DMS153 treated with DMSO at 0.1 percent for 48 hours (cell line): ENCODE data around the gene PTDSS2.

Experiments used
- DNase-seq: peaks from one replicate; lab custom pipeline; 2025; ENCODE audit not compliant: unreplicated experiment; lab: John Stamatoyannopoulos, UW

The PTDSS2 gene

DNA sequence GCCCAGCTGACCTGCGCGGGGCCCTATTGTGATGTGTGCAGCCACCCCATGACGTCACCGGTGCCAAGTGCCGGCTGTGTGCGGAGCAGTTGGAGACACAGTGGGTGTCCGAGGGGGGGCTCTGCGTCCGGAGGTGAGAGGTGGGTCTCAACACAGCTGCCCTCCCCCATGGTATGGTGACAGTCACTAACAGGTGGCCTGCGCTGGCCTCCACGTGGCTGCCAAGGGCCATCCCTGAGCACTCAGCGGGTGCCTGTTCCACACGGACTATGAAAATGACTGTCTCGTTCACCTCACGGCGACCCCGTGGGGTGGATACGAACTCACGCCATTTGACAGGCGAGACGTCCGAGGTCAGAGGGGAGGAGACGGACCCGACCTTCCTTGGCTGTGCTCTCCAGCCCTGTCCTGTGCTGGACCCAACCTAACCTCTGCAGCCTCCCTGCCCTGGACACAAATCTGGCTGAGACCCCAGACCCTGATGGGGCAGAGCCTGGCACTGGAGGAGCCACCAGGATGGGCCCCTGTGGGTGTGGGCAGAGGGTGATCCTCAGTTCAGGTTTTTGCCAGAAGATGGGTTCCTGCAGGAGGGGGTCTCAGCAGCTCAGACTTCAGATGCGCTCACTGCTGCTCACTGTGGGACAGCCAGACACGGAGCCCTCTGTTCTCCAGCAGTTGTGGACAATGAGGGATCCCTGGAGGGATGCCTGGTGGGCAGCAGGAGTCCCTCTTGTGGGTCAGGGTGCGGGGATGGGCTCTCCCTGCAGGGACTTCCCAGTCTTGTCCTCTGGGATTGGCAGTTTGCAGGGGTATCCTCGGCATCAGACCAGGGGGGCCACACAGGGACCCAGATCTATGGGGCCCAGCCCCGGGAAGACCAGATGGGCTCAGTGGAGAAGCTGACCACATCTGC is 79.0 kb downstream of the PTDSS2 start:
- no peak for DNase-seq

DNA sequence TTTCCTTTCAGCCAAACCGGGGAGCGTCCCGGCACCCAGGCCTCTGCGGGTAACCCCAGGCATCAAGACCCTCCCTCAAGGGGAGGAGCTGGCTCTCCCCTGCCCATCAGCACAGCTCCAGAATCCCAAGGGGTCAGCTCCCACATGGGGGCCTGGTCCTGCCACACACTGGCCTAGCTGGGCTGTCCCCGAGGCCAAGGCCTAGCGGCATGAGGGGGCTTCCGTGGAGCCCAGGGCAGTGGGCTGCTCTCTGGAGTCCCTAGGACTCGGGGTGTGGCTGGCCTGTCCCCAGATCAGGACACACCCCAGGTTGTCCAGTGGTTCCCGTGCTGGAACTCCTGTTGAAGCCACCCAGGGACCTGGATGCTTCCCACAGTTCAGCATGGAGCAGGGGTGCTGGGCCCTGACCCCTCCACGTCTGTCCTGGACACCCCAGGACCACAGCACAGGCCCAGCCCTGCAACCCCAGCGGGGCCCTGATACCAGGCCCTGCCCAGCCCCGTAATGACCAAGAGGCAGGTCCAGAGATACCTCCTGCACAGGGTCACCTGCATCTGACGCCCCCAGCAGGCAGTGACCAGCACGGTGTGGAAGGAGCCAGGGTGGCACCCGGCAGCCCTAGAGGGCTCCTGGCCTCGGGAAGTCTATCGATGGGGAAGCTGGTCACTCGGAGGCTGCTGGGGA is 79.8 kb downstream of the PTDSS2 start:
- DNase-seq, result no peak

DNA sequence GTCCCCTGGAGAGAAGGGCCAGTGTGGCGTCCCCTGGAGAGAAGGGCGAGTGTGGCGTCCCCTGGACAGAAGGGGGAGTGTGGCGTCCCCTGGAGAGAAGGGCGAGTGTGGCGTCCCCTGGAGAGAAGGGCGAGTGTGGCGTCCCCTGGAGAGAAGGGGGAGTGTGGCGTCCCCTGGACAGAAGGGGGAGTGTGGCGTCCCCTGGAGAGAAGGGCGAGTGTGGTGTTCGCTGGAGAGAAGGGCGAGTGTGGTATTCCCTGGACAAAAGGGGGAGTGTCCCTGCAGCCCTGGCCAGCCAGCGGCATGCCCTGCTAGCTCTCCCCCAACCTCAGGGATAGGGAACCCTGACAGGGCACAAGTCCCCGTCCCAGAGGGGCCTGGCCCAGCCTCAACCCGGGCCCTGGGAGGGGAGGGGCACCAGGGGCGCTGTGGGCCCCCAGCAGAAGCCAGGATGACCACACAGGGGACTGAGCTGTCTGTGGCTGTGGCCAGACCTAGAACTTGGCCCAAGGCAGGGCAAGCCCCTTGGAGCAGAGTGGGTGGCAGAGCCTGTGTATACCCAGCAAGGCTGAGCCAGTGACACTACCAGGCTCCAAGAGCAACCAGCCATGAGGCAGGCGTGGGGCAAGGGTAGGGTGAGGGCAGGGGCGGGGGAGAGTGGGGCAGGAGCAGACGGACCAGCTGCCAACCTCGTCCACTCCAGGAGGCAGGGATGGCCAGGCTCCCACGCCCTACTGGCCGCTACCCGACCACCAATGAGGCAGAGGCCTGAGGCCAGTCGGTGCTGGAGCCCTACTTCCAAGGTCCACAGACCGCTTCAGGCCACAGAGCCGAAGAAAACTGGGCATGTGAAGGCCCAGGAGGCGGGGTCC is 81.1 kb downstream of the PTDSS2 start:
- no peak for DNase-seq

DNA sequence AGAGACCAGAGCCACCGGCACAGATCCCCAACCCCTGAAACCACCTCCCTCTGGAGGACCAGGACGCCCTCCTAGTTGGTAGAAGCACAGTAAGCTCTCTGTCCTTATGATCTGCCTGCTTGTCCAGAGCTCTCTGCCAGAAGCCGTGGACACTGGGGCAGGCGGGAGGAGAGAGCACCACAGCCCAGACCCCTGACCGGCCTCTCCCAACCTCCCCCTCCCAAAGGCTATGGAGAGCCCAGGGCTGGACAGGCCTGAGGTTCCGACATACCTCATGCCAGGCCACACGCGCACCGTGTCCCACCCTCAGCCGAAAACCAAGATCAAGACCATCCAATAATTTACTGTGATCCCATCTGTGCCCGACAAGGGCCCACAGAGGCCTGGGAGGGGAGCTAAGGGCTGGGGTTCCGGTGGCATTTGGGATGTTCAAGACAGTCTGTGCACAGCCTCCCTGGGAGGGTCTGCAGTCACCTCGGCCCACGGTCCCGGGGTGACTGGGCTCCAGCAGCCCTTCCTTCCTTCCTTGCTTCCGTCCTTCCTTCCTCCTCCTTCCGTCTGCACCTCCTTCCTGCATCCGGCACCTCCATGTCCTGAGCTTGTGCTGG is 81.9 kb downstream of the PTDSS2 start:
- DNase-seq, result no peak

DNA sequence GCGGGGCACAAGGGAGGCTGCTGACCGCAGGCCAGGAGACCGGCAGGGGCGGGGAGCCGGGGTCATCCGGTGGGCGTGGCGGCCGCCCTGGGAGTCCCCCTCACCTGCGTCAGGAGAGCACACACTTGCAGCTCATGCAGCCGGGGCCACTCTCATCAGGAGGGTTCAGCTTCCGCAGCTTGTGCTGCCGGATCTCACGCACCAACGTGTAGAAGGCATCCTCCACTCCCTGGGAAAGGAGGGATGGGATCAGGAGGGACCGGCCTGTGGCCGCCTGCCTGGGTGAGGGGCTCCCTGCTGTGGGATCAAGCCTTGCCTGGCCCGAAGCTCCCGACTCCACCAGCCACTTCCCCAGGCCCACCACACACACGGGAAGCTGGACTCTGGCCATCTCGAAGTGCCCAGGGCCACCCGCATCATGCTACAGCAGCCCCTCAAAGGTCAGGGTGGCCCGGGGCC is 82.5 kb downstream of the PTDSS2 start:
- DNase-seq, result no peak

DNA sequence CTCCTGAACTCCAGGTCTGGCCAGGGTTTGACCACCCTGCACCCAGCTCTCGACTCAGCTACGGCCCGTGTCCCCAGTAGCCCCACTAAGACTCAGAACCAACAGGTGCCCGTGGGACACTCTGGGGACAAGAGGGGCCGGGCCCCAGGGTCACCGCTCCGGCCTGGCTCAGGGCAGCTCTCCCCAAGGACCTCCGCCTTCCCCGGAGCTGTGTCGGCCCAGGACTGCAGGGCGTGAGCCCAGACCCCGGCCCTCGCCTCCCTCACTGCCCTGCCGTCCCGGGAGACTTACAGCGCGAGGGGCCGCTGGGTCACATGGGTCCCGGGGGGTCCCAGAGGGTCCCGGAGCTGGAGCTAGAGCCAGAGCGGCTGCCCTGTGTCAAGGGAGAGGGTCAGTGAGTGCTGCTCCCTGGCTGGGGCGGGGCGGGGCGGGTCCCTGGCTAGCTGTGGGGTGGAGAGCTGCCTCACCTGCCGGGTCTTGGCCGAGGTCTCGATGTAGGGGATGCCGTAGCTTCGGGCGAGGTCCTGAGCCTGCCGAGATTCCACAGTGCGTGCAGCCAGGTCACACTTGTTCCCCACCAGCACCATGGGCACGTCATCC is 83.0 kb downstream of the PTDSS2 start:
- no peak for DNase-seq

DNA sequence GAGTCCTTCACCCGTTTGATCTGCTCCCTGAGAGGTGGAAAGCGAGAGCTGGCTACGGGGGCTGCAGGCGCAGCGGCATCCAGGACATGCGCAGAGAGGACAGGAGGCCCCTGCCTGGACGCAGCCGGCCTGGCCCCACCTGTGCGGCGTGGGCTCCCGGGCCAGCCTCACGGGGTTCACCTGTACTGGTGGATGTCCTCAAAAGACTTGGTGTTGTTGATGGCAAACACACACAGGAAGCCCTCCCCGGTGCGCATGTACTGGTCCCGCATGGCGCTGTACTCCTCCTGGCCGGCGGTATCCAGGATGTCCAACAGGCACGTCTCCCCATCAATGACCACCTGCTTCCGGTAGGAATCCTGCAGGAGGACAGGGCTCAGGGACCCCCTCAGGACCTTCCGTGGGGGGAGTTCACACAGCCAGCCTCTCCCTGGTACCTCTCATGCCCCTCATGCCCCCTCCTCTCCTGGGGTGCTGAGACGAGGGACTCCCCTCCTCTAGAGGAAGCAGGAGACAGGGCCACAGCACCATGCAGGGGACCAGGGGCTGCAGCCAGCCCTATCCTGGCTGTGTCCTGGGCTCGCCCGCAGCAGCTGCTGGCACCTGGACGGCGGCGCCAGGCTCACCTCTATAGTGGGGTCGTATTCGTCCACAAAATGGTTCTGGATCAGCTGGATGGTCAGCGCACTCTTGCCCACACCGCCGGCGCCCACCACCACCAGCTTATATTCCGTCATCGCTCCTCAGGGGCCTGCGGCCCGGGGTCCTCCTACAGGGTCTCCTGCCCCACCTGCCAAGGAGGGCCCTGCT is 83.7 kb downstream of the PTDSS2 start:
- no peak for DNase-seq

DNA sequence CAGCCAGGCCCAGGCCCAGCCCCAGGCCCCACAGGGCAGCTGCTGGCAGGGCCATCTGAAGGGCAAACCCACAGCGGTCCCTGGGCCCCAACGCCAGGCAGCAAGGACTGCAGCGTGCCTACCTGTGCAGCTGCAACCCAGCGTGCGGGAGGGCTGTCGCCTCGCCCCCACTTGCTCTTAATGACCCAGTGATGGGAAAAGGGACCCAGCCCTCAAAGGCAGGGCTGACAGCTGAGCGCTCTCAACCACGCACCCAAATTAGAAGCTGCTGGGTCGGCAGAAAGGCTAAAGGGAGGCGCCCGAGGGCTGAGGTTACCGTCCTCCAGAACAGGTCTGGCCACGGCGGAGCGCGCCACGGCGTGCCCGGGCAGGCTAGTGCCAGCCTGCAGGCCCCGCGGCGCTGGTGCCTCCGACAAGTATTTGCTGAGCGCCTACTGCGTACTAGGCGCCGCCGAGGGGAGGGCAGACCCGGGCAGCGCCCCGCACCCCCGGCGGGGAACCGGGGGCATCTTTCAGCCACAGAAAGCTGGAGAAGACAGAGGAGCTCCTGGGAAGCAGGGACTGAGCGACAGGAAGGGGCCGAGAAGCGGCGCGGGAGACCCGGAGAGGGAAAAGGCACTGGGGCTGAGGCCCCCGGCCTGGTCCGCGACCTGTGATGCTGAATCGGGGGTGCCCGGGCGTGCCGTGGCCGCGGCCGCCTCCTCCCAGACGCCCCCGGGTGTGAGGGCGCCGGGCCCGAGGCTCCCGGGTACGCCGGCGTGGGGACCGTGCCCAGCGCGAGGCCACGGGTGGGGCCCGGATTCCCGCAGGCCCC is 84.5 kb downstream of the PTDSS2 start:
- DNase-seq, result no peak

DNA sequence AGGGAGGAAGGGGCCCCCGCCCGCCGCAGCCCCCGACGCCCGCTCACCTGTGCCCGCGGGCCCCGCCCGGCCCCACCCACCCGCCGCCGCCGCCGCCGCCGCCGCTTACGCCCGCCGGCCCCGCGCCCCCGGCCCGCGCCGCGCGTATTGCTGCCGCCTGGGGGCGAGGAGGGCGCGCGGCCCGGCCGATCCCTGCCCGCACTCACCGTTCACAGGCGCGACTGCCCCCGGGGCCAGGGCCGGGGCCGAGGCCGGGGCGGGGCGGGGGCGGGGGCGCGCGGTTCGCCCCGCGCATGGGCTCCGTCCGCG is 85.1 kb downstream of the PTDSS2 start:
- DNase-seq, result no peak

DNA sequence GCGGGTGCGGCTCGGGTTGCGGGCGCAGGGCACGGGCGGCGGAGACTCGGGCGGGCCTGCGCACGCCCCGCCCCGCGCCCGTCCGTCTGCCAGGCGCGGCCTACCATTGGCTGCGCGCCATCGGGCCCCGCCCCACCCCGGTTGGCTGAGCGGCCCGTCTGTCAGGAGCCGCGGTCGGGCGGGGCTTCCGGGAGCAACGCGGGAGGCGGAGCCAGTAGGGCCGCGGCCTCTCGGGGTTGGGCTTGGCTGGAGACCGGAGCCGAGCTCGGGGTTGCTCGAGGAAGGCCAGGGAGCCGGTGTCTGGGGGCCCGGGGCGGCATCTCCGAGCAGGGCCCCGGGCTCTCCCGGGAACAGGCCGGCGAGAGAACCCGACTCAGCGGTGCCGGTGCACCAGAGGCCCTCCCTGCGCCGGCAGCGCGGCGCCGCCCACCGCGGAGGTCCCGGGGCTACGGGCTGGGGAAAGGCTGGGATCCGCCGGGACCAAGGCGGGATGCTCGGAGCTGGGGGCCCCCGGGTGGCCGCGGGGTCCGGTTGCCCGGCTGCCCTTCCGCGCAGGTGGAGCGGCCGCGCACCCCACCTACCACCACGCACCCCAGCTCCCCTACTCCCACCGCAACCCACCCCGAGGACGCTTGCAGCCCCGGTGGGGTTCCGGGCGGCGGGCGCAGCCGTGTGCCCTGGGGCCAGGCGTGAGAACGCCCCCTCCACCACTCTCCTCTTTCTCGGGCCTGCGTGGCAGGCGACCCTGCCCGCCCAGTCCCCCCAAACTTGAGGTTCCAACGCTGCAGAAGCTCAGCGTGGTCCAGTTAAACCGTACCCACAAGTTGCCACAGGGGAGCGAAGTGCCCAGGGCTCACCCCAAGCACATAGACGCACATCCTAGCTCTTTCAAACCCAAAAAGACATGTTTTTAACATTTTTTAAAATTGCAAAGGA is 85.7 kb downstream of the PTDSS2 start, which contains the start of gene HRAS:
HRAS (minus strand) TSS at position 58 of the 936 bp plus-strand sequence.
- DNase-seq, result peak; percentile 95

DNA sequence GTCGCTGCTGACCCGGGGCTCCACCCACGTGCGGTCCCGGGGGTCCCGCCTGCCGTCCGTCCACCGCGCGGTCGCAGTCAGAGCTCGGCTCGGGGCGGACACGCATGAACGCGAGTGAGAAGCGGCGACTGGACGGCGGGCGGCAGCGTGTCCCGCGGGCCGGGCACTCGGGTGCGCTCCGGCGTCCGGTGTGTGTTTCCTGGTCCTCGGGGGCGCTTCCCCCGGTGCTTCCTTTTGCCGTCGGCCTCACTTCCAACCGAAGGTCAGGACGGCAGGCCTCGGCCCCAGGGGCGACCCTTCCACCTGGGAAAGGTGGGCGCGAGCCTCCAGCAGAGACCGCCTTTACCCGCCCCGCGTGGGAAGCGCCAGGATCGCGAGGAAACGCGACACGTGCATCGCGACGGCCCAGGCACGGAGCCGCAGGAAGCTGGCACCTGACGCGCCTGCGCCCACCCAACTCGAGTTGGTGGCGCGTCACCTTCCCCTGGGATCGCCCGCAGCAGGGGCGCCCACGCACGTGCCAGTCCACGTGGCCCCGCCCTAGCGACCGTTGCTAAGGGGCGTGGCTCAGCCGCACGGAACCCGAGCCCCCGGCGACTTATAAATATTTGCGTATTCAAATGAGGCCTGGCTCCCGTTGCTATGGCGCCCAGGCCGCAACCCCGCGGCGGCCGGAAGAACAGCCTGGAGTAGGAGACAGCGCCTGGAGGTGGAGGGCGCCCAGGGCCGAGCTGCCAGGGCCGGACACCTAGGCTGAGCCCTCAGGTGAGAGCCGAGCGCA is 87.0 kb downstream of the PTDSS2 start, which contains the start of gene LRRC56:
LRRC56 (plus strand) TSS at position 687 of the 781 bp plus-strand sequence. CDS start 3,158 bp downstream, outside the sequence.
- peak; percentile 69 for DNase-seq

DNA sequence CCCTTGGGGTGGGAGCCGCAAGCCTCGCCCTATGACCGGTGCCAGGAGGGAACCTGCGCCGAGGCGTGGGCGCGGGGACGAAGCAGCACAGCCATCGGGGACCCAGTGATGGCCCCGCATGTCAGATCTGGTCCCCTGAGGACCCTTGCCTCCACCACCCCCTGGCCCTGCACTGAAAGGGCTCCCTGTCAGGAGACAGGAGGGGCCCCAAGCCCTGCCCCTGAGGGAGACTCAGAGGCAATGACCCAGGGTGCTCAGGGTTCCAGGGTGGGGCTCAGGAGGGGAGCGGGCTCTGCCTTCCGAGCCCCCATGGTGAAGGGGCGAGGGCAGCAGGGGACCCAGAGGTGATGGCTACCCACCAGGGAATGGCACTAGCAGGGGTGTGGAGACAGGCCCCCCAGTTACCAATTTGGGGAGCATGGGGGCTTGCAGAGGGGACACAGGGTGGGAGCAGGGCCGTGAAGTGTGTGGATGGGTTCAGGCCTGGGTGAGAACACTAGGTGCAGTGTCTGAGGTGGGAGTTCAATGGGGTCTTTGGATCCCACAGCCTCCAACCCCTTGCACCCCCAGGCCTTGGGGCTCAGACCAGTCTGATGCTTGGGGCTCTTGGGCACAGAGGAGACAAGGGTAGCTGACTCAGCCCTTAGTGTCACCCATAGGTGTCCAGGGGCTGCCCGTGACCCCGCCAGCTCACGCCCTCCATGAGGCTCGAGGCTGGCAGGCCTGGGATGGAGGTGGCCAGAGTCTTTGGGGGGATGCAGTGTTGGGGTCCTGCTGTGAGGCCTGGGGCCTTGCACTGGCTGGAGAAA is 87.7 kb downstream of the PTDSS2 start:
- DNase-seq, result no peak

DNA sequence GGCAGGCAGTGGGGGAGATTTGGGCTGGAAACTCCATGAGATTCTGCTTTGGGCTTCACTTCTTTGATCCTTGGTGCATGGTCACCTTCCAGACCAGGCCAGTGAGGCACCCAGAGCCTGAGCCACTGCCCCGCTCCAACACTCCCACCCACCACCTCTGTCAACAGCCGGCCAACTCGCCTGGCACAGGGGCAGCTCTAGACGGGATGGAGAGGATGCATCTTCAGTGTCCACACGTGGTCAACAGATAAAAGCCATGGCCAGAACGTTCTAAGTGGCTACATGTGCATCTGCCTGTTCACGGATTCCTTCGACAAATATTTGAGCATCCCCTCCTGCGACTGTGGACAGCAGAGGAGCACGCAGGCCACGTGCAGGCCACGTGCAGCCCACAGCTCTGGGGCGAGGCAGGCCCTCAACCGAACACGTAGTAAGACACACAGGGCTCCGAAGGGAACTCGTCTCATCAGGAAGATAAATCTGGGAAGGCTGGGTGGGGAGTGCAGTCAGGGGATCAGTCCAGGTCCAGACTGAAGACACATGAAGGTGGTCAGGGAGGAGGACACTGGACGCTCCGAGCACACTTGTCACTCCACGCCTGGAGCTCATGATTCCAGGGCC is 88.5 kb downstream of the PTDSS2 start:
- no peak for DNase-seq

DNA sequence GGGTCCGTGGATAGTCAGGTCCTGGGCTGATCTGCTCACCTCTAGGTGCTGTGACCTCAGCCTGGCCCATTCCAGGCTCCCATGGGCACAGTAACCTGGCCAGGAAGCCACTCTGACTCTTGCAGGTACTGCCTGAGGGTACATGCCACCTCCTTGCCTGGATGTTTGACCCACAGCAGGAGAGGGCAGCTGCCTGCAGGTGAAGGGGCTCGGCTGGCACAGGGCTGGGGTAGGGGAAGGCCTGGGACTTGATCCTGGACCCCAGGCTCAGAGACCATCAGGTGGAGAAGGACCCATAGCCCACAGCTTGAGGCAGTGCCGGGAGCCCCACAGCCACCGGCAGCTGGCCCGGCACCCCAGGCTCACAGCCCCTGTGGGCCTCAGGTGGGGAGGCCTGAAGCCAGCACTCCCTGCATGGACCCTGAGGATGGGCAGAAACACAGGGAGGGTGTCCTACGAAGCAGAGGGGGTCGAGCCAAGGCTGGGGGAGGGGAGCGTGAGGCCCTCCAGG is 89.9 kb downstream of the PTDSS2 start:
- DNase-seq, result no peak
